Gastroesophageal sphincter (tissue), 4 donors: ENCODE measurements around the gene NLRP2B. TPM values are rescaled to one million over a fixed set of nuclear protein-coding genes. Genes with fewer than 3 reads are reported as not detected.
"Not testable (repeated sequence)": the region's sequence is repeated elsewhere in the genome, so short reads cannot be mapped to it uniquely, and the experiment has no call there.

Source experiments
- ATAC-seq: fragments of 150-250 bp; one replicate; pipeline ENCODE4 v1.9.1; 2016; ENCODE audit warnings: mild to moderate bottlenecking, moderate library complexity
- H3K27ac ChIP-seq, 4 donors: fragments of 200-600 bp; sonication (generic) in 3 of 4; 1 replicate in 3 of 4; 2 replicates in 1 of 4; pipeline ENCODE4 v1.5.1; 2016 to 2019
- H3K27me3 ChIP-seq: fragments of 200-600 bp; sonication (generic); one replicate; pipeline ENCODE4 v1.5.1; 2019
- H3K36me3 ChIP-seq, 2 donors: fragments of 200-600 bp; sonication (generic); one replicate each; pipeline ENCODE4 v1.5.1; 2019; ENCODE audit warnings: control low read depth in 1 of 2
- H3K4me1 ChIP-seq, 3 donors: fragments of 200-600 bp; sonication (generic); 1 replicate in 2 of 3; 2 replicates in 1 of 3; pipeline ENCODE4 v1.5.1; 2016 to 2019; ENCODE audit warnings: control low read depth in 2 of 3
- H3K4me3 ChIP-seq, 2 donors: fragments of 200-600 bp; sonication (generic); one replicate each; pipeline ENCODE4 v1.5.1; 2019; ENCODE audit warnings: mild to moderate bottlenecking in 1 of 2, moderate library complexity in 1 of 2
- H3K9me3 ChIP-seq, 3 donors: fragments of 200-600 bp; sonication (generic); one replicate each; pipeline ENCODE4 v1.5.1; 2017 to 2019; ENCODE audit warnings: control low read depth in 2 of 3
- CTCF ChIP-seq, 4 experiments: fragments of 200-600 bp in 2 of 4; fragments of 450-650 bp in 2 of 4; sonication (generic) in 1 of 4; IDR thresholded peaks; one replicate each; pipeline ENCODE4 v1.5.1; 2017 to 2019; ENCODE audit warnings: antibody characterized with exemption in 4 of 4, mild to moderate bottlenecking in 2 of 4, moderate library complexity in 2 of 4
- EP300 ChIP-seq: sonication (generic); formaldehyde crosslinking; IDR thresholded peaks from one replicate; pipeline ENCODE4 v1.6.1; 2017; ENCODE audit warnings: antibody characterized with exemption, mild to moderate bottlenecking
- POLR2A ChIP-seq, 2 donors: fragments of 450-650 bp; IDR thresholded peaks; one replicate each; pipeline ENCODE4 v1.6.1; 2017; ENCODE audit warnings: antibody characterized with exemption in 2 of 2, mild to moderate bottlenecking in 2 of 2, moderate library complexity in 1 of 2
- POLR2AphosphoS5 ChIP-seq: sonication (generic); formaldehyde crosslinking; IDR thresholded peaks from one replicate; pipeline ENCODE4 v1.6.1; 2017; ENCODE audit warnings: antibody characterized with exemption
- WGBS, 2 donors: methylation state at CpG; one replicate each; pipeline ENCODE4 v1.1.5; 2018; ENCODE audit warnings: low coverage in 1 of 2; 5-methylcytosine and 5-hydroxymethylcytosine counted together
- total RNA-seq, 4 donors: library from RNA; depleted of rRNA; stranded (reverse); fragments of >200 nt; gene quantifications; one replicate each; pipeline ENCODE4 v1.1.0, GENCODE V29; 2016

Gene NLRP2B
- not detected for total RNA-seq

DNA sequence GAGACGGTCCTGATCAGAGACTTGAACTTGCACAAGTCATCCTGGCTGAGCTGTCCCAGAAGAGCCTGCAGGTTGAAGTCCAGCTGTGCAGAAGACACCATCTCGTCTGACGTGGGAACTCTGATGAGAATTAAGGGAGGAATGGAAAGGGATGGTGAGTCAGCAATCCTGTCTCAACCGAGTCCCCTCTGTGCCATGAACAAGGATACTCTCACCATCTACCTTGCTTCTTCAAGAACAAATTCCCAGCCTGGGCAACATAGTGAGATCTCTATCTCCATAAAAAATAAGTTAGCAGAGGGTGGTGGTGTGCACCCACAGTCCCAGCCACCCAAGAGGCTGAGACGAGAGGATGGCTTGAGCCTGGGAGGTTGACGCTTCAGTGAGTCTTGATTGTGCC, at the start of gene NLRP2B:
NLRP2B (minus strand) TSS at position 101 of the 400 bp plus-strand sequence.
- ATAC-seq, result no peak
- Histone ChIP-seq H3K27ac (no peak within 1 kb of the TSS), H3K4me1 (no peaks in the 10 kb centered on the region), H3K36me3 (no peaks in the 10 kb centered on the region), H3K9me3 (no peaks in the 10 kb centered on the region), H3K27me3 (no peaks in the 10 kb centered on the region), H3K4me3 (no peak within 1 kb of the TSS)
- WGBS, 2 donors, result 80 to 82% methylated on average over 2 to 3 of the region's 6 CpGs
- TF ChIP-seq EP300 (no peak), POLR2A (IDR thresholded peaks at IDR 0.05) (no peak)

DNA sequence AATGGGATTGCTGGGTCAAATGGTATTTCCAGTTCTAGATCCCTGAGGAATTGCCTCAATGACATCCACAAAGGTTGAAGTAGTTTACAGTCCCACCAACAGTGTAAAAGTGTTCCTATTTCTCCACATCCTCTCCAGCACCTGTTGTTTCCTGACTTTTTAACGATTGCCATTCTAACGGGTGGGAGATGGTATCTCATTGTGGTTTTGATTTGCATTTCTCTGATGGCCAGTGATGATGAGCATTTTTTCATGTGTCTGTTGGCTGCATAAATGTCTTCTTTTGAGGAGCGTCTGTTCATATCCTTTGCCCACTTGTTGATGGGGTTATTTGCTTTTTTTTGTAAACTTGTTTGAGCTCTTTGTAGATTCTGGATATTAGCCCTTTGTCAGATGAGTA, 45.9 kb upstream of the NLRP2B start:
- not testable (repeated sequence) for H3K4me3 ChIP-seq, ATAC-seq, H3K36me3 ChIP-seq, H3K4me1 ChIP-seq, H3K27ac ChIP-seq, H3K27me3 ChIP-seq
- H3K9me3 ChIP-seq, result peaks cover 0 to 19% (median 0%) of the 10 kb centered on the region in 3 donors
- 83 to 86% methylated on average over 2 to 3 of the region's 3 CpGs for WGBS, 2 donors

GRCh38 chrX:57681341-57681740, 1.3 kb upstream of the NLRP2B start:
- H3K9me3 ChIP-seq, result no peaks in the 10 kb centered on the region
- H3K4me1 ChIP-seq, result no peaks in the 10 kb centered on the region
- WGBS, 2 donors, result 59 to 100% methylated on average over 1 to 2 of the region's 2 CpGs
- H3K4me3 ChIP-seq, result no peak overlapping the region
- no peak for ATAC-seq
- no peaks in the 10 kb centered on the region for H3K27me3 ChIP-seq
- H3K36me3 ChIP-seq, result no peaks in the 10 kb centered on the region
- no peak overlapping the region for H3K27ac ChIP-seq
- TF ChIP-seq EP300 (no peak), POLR2AphosphoS5 (no peak), CTCF (IDR thresholded peaks at IDR 0.05) (no peak), POLR2A (IDR thresholded peaks at IDR 0.05) (no peak)

GRCh38 chrX:57678686-57679428, 1.2 kb downstream of the NLRP2B start:
- ATAC-seq, result no peak
- Histone ChIP-seq H3K27me3 (no peaks in the 10 kb centered on the region), H3K9me3 (peaks cover 0 to 12% (median 0%) of the 10 kb centered on the region in 3 donors), H3K4me1 (no peaks in the 10 kb centered on the region), H3K4me3 (no peak overlapping the region), H3K36me3 (no peaks in the 10 kb centered on the region), H3K27ac (no peak overlapping the region)
- WGBS, 2 donors, result 80% methylated on average over 1 of the region's 37 CpGs; no CpG with 5 or more reads in 1 of the 2 donors
- TF ChIP-seq EP300 (no peak), CTCF (IDR thresholded peaks at IDR 0.05) (no peak), POLR2A (IDR thresholded peaks at IDR 0.05) (no peak), POLR2AphosphoS5 (no peak)

DNA sequence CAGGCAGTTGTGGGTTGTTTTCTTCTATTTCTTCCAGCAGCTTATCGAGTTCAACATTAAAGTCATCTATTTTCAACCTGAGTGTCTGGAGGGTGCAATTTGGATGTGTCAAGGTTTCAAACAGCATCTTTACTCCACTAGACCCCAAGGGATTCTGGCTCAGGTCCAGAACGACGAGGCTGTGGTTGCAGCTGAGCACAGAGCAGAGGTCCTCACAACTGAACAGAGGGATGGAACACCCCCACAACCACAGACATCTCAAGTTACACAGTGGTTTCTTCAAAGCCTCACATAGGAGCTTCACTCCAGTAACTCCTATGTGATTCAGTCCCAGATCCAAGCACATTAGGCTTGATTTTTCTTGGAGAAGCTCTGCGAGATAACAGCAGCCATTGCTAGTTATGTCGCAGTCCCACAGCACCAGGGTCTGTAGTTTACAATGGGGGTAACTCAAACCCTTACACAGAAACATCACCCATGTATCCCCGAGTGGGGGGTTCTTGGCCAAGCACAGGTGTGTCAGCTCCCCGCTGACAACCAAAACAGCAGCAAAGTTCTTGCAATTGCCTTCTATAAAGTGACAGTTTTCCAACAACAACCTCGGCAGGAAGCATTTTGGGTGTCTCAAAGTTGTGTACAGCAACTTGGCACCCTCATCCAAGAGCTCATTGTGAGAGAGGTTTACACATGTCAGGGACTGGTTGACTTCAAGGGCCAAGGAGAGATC, 2.8 kb downstream of the NLRP2B start:
- H3K27ac ChIP-seq, result no peak overlapping the region
- peaks cover 0 to 12% (median 0%) of the 10 kb centered on the region in 3 donors for H3K9me3 ChIP-seq
- H3K4me3 ChIP-seq, result no peak overlapping the region
- no peak for ATAC-seq
- TF ChIP-seq POLR2AphosphoS5, result no peak
- no peak for TF ChIP-seq POLR2A (IDR thresholded peaks at IDR 0.05)
- no peak for TF ChIP-seq CTCF (IDR thresholded peaks at IDR 0.05)
- TF ChIP-seq EP300, result no peak
- no peaks in the 10 kb centered on the region for H3K36me3 ChIP-seq
- H3K4me1 ChIP-seq, result no peaks in the 10 kb centered on the region
- WGBS, 2 donors, result 65% methylated on average over 6 of the region's 8 CpGs; no CpG with 5 or more reads in 1 of the 2 donors
- H3K27me3 ChIP-seq, result no peaks in the 10 kb centered on the region

DNA sequence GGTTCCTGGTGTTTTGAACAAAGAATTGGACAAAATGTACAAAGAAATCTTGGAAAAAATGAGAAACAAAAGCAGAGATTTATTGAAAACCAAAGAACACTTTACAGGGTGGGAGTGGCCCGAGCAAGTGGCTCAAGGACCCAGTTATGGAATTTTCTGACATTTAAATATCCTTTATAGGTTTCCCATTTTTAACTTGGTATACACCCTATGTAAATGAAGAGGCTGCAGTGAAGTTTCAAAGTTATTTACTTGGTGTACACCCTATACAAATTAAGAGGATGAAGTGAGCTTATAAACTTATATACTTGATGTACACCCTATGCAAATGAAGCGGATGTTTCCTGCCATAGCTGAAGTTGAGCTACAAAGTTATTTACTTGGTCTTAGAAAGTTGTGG, 4.7 kb downstream of the NLRP2B start:
- ATAC-seq, result no peak
- WGBS, 2 donors, result 64 to 88% methylated on average over 1 to 2 of the region's 2 CpGs
- Histone ChIP-seq H3K4me3 (no peak overlapping the region), H3K27me3 (no peaks in the 10 kb centered on the region), H3K4me1 (no peaks in the 10 kb centered on the region), H3K27ac (no peak overlapping the region), H3K9me3 (peaks cover 0 to 12% (median 0%) of the 10 kb centered on the region in 3 donors), H3K36me3 (no peaks in the 10 kb centered on the region)
- TF ChIP-seq CTCF (IDR thresholded peaks at IDR 0.05) (no peak), EP300 (no peak), POLR2A (IDR thresholded peaks at IDR 0.05) (no peak), POLR2AphosphoS5 (no peak)
